Neural cell (in vitro differentiated cells): ENCODE results near the gene MYBL2.

Source experiments
- CTCF ChIP-seq: fragments of 450-650 bp; IDR thresholded peaks from 2 replicates; pipeline ENCODE4 v1.5.1; 2014; ENCODE audit warnings: antibody characterized with exemption, mild to moderate bottlenecking, moderate library complexity; ENCODE audit not compliant: poor library complexity, severe bottlenecking
- EZH2 ChIP-seq: fragments of 200-600, 300-800 bp; shearing (Covaris generic), sonication (generic); IDR thresholded peaks from 2 replicates; pipeline ENCODE4 v1.6.1; 2014; ENCODE audit warnings: antibody characterized with exemption, low read length, borderline replicate concordance, mild to moderate bottlenecking; ENCODE audit not compliant: insufficient read depth, poor library complexity, severe bottlenecking
- POLR2AphosphoS5 ChIP-seq: IDR thresholded peaks from 2 replicates; pipeline ENCODE4 v1.6.1; 2012
- RAD21 ChIP-seq: fragments of 450-650 bp; conservative IDR thresholded peaks from 2 replicates; pipeline ENCODE4 v1.6.1; 2014; ENCODE audit warnings: antibody characterized with exemption, mild to moderate bottlenecking, moderate library complexity
- REST ChIP-seq: IDR thresholded peaks from 2 replicates; pipeline ENCODE4 v1.6.1; 2012; ENCODE audit warnings: borderline replicate concordance
- SMC3 ChIP-seq: fragments of 450-650 bp; conservative IDR thresholded peaks from 2 replicates; pipeline ENCODE4 v1.6.1; 2014; ENCODE audit warnings: antibody characterized with exemption, mild to moderate bottlenecking, moderate library complexity; ENCODE audit not compliant: poor library complexity
- TAF1 ChIP-seq: IDR thresholded peaks from 2 replicates; pipeline ENCODE4 v1.6.1; 2012; ENCODE audit warnings: low read depth

GRCh38 chr20:43720007-43720406, 53.1 kb downstream of the MYBL2 start:
- TF ChIP-seq CTCF (no peak), POLR2AphosphoS5 (no peak), SMC3 (no peak), EZH2 (no peak), RAD21 (no peak), TAF1 (no peak), REST (no peak)
